Left lung (tissue), 10 donors: ENCODE measurements around the gene PCSK6. TPM values are rescaled to one million over a fixed set of nuclear protein-coding genes. Genes with fewer than 3 reads are reported as not detected.
A peak's percentile ranks its signal among the peaks of the same experiment; 100 is the strongest.

Source experiments
- ATAC-seq: fragments of 200-7000 bp; cut with Tn5 transposase; one replicate; pipeline ENCODE4 v1.9.1; 2020; ENCODE audit warnings: moderate library complexity
- DNase-seq, 4 donors: peaks; one replicate each; pipeline ENCODE4 v3.0.0-alpha.2; 2013 to 2020
- H3K27ac ChIP-seq, 2 donors: fragments of 200-600 bp; sonication (generic) in 1 of 2; one replicate each; pipeline versions ENCODE4 v1.5.0 to v1.8.0; 2020 to 2021
- H3K27me3 ChIP-seq, 2 donors: fragments of 200-600 bp; sonication (generic) in 1 of 2; one replicate each; pipeline versions ENCODE4 v1.5.0 to v1.8.0; 2020 to 2021
- H3K36me3 ChIP-seq, 2 donors: fragments of 200-600 bp; sonication (generic) in 1 of 2; one replicate each; pipeline versions ENCODE4 v1.5.0 to v1.8.0; 2020 to 2021
- H3K4me1 ChIP-seq, 2 donors: fragments of 200-600 bp; one replicate each; pipeline ENCODE4 v1.8.0; 2021
- H3K4me3 ChIP-seq, 2 donors: fragments of 200-600 bp; sonication (generic) in 1 of 2; one replicate each; pipeline versions ENCODE4 v1.5.0 to v1.8.0; 2020 to 2021; ENCODE audit warnings: mild to moderate bottlenecking in 1 of 2
- H3K9me3 ChIP-seq, 2 donors: fragments of 200-600 bp; sonication (generic) in 1 of 2; one replicate each; pipeline versions ENCODE4 v1.5.0 to v1.8.0; 2020 to 2021
- CTCF ChIP-seq, 2 donors: fragments of 200-600 bp; sonication (generic) in 1 of 2; IDR thresholded peaks; one replicate each; pipeline versions ENCODE4 v1.5.0 to v1.8.0; 2021; ENCODE audit warnings: antibody characterized with exemption in 2 of 2
- intact Hi-C, 2 donors: fragments of 100-400 bp; cut with DNase I; formaldehyde crosslinking; loops; one replicate each; pipeline versions ENCODE4 v1.11.2 to v1.14.2; 2022
- polyA plus RNA-seq, 6 donors: library from polyadenylated mRNA; unstranded; fragments of 120-200 nt; gene quantifications; one replicate each; pipeline ENCODE4 v1.2.1, GENCODE V29; 2013; ENCODE audit not compliant: insufficient read length in 6 of 6
- total RNA-seq, 2 donors: library from RNA; stranded (reverse); fragmentation: NEBNext Ultra II Directional; extraction: Animal tissue kit (Norgen Biotek cat#: 25700); gene quantifications; one replicate each; pipeline ENCODE4 v1.2.1, GENCODE V29; 2021
- donor health status: DM: no; HTN: yes; CAD: no.
- donor health status: DM: no; HTN: no; CAD: no.

Gene PCSK6
- total and polyA plus RNA-seq, 8 donors: 7.7 to 25.7 (median 22.8) TPM

GRCh38 chr15:101533371-101534140 lies 44.0 kb upstream of the PCSK6 start:
- H3K9me3 ChIP-seq: no peaks in the 10 kb centered on the region
- no peaks in the 10 kb centered on the region for H3K36me3 ChIP-seq
- no peak overlapping the region for H3K4me3 ChIP-seq
- TF ChIP-seq CTCF (IDR thresholded peaks at IDR 0.05): no peak
- peaks cover 2 to 5% of the 10 kb centered on the region in 2 donors for H3K4me1 ChIP-seq
- intact Hi-C loops: no loop called here
- DNase-seq (no peak), ATAC-seq (no peak)
- H3K27ac ChIP-seq: no peak overlapping the region
- H3K27me3 ChIP-seq: no peaks in the 10 kb centered on the region

- DNase-seq: no peak
- Histone ChIP-seq H3K27me3 (peaks cover 0 to under 1% of the 10 kb centered on the region in 2 donors), H3K9me3 (no peaks in the 10 kb centered on the region), H3K36me3 (no peaks in the 10 kb centered on the region), H3K27ac (no peak overlapping the region), H3K4me3 (no peak overlapping the region), H3K4me1 (peaks cover 9 to 10% of the 10 kb centered on the region in 2 donors)
- no peak for TF ChIP-seq CTCF (IDR thresholded peaks at IDR 0.05)
- no peak for ATAC-seq
- intact Hi-C loops: no loop called here
Observed at GRCh38 chr15:101532865-101533264, 43.4 kb upstream of the PCSK6 start.

- no peaks in the 10 kb centered on the region for H3K36me3 ChIP-seq
- ATAC-seq: no peak
- no peaks in the 10 kb centered on the region for H3K9me3 ChIP-seq
- peaks cover 0 to 7% of the 10 kb centered on the region in 2 donors for H3K27me3 ChIP-seq
- DNase-seq: no peak
- no peak overlapping the region for H3K27ac ChIP-seq
- peaks cover 13 to 15% of the 10 kb centered on the region in 2 donors for H3K4me1 ChIP-seq
- intact Hi-C loops: no loop called here
- TF ChIP-seq CTCF (IDR thresholded peaks at IDR 0.05): no peak
- no peak overlapping the region for H3K4me3 ChIP-seq
Observed at GRCh38 chr15:101531170-101531569, 41.7 kb upstream of the PCSK6 start.

GRCh38 chr15:101530224-101530958 lies 40.9 kb upstream of the PCSK6 start:
- Histone ChIP-seq H3K9me3 (no peaks in the 10 kb centered on the region), H3K27ac (no peak overlapping the region), H3K4me1 (peaks cover 13 to 15% of the 10 kb centered on the region in 2 donors), H3K27me3 (peaks cover 0 to 7% of the 10 kb centered on the region in 2 donors), H3K36me3 (no peaks in the 10 kb centered on the region), H3K4me3 (no peak overlapping the region)
- ATAC-seq (peak; percentile 31), DNase-seq (peak in 1 of 4 donors; percentile 67)
- TF ChIP-seq CTCF (IDR thresholded peaks at IDR 0.05): no peak
- intact Hi-C loops: no loop called here

GRCh38 chr15:101528917-101529299 lies 39.4 kb upstream of the PCSK6 start:
- H3K4me3 ChIP-seq: no peak overlapping the region
- no peak for DNase-seq
- H3K36me3 ChIP-seq: no peaks in the 10 kb centered on the region
- intact Hi-C loops: no loop called here
- TF ChIP-seq CTCF (IDR thresholded peaks at IDR 0.05): no peak
- peaks cover 13 to 15% of the 10 kb centered on the region in 2 donors for H3K4me1 ChIP-seq
- no peaks in the 10 kb centered on the region for H3K9me3 ChIP-seq
- H3K27me3 ChIP-seq: peaks cover 0 to 7% of the 10 kb centered on the region in 2 donors
- no peak overlapping the region for H3K27ac ChIP-seq
- peak; percentile 8 for ATAC-seq
